Stomach (tissue), 9 donors: ENCODE results near the gene ADI1. TPM values are rescaled to one million over a fixed set of nuclear protein-coding genes. Genes with fewer than 3 reads are reported as not detected.

Experiments
- DNase-seq, 2 donors: peaks; one replicate each; pipeline versions ENCODE4 v3.0.0 to v3.0.0-alpha.2; 2013 to 2019
- H3K27ac ChIP-seq, 5 donors: fragments of 200-600 bp in 4 of 5; sonication (generic) in 4 of 5; one replicate each; pipeline ENCODE4 v1.5.1; 2013 to 2019; ENCODE audit warnings: mild to moderate bottlenecking in 1 of 5, moderate library complexity in 1 of 5
- H3K27me3 ChIP-seq, 3 donors: fragments of 200-600 bp; sonication (generic); one replicate each; pipeline ENCODE4 v1.5.1; 2017 to 2019; ENCODE audit warnings: mixed run types in 1 of 3
- H3K36me3 ChIP-seq, 4 donors: fragments of 200-600 bp; sonication (generic); 1 replicate in 3 of 4; 2 replicates in 1 of 4; pipeline ENCODE4 v1.5.1; 2016 to 2019
- H3K4me1 ChIP-seq, 4 donors: fragments of 200-600 bp; sonication (generic); one replicate each; pipeline ENCODE4 v1.5.1; 2016 to 2019
- H3K4me3 ChIP-seq, 4 donors: fragments of 200-600 bp; sonication (generic) in 3 of 4; one replicate each; pipeline ENCODE4 v1.5.1; 2016 to 2019; ENCODE audit warnings: mild to moderate bottlenecking in 1 of 4
- H3K9me3 ChIP-seq, 4 donors: fragments of 200-600 bp; sonication (generic); one replicate each; pipeline ENCODE4 v1.5.1; 2016 to 2019
- EP300 ChIP-seq: sonication (generic); formaldehyde crosslinking; IDR thresholded peaks from one replicate; pipeline ENCODE4 v1.6.1; 2017; ENCODE audit warnings: antibody characterized with exemption
- POLR2A ChIP-seq, 4 donors: fragments of 450-650 bp; IDR thresholded peaks; one replicate each; pipeline ENCODE4 v1.6.1; 2016; ENCODE audit warnings: antibody characterized with exemption in 4 of 4, control low read depth in 2 of 4, mild to moderate bottlenecking in 1 of 4, moderate library complexity in 1 of 4
- POLR2AphosphoS5 ChIP-seq, 3 donors: sonication (generic); formaldehyde crosslinking; IDR thresholded peaks; one replicate each; pipeline ENCODE4 v1.6.1; 2016; ENCODE audit warnings: antibody characterized with exemption in 3 of 3
- WGBS, 5 donors: extraction: QIAGEN DNeasy Blood & Tissue Kit in 3 of 5; methylation state at CpG; one replicate each; pipeline versions ENCODE4 v1.1.5 to v1.1.7; 2013 to 2018; 5-methylcytosine and 5-hydroxymethylcytosine counted together
- intact Hi-C: fragments of 100-400 bp; cut with DNase I; formaldehyde crosslinking; loops from one replicate; pipeline ENCODE4 v1.15.1; 2023; ENCODE audit warnings: low total_unique reads
- polyA plus RNA-seq, 3 donors: library from polyadenylated mRNA; stranded (reverse); fragments of 200-250 nt; gene quantifications; one replicate each; pipeline ENCODE4 v1.2.3, GENCODE V29; 2013
- total RNA-seq, 5 donors: library from RNA; depleted of rRNA; stranded (reverse); fragments of >200 nt; gene quantifications; one replicate each; pipeline versions ENCODE4 v1.1.0 to v1.2.3, GENCODE V29; 2014 to 2016
- TF ChIP-seq, protein P1 (sequence below), 7 experiments: fragments of 450-650 bp in 4 of 7; fragments of 200-600 bp in 3 of 7; sonication (generic) in 3 of 7; IDR thresholded peaks; one replicate each; pipeline ENCODE4 v1.5.1; 2016 to 2019; ENCODE audit warnings: antibody characterized with exemption in 7 of 7, control low read depth in 2 of 7, mild to moderate bottlenecking in 1 of 7
- donor health status: healthy with polysubstance abuse.
- donor health status: Bipolar disorder and iron deficiency.
- donor health status: healthy.

The ADI1 gene
- total and polyA plus RNA-seq, 8 donors: 25.1 to 124 (median 67.5) TPM

- DNase-seq: peak; percentile 58 to 86
- peaks cover 16 to 64% (median 55%) of the 10 kb centered on the region in 4 donors for H3K36me3 ChIP-seq
- 60 to 78% (median 70%) methylated on average over 21 to 30 of the region's 30 CpGs for whole genome bisulfite sequencing, 5 donors
These were observed 35.9 kb downstream of the ADI1 start for GRCh38 chr2:3483227-3483985.

DNA sequence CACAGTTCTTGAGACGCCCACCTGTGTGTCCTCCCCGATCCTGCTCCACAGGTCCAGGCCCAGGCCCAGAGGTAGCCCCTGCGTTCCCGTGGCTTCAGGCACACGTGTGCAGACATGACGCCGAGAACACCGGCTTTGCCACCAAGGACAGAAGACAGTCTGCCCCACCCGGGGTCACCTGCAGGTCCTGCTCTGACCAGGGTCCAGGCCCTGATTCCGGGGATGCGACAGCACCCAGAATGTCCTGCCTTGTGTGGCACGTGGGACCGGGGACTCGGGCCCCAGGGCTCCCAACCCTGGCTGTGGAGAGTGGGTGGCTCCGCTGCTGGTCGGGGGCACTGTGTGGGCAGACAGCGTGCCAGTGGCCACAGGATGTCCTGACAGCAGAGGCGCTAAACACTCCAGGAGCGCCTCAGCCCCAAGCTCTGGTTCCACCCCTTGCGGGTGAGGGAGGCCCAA lies 36.9 kb downstream of the ADI1 start:
- intact Hi-C loops: no loop called here
- no peak for DNase-seq
- no peaks in the 10 kb centered on the region for H3K9me3 ChIP-seq
- peaks cover 16 to 74% (median 65%) of the 10 kb centered on the region in 4 donors for H3K36me3 ChIP-seq
- H3K4me1 ChIP-seq: no peaks in the 10 kb centered on the region
- TF ChIP-seq EP300 (no peak), POLR2A (IDR thresholded peaks at IDR 0.05) (no peak), POLR2AphosphoS5 (IDR thresholded peaks at IDR 0.05) (no peak)
- TF ChIP-seq, protein P1, sequence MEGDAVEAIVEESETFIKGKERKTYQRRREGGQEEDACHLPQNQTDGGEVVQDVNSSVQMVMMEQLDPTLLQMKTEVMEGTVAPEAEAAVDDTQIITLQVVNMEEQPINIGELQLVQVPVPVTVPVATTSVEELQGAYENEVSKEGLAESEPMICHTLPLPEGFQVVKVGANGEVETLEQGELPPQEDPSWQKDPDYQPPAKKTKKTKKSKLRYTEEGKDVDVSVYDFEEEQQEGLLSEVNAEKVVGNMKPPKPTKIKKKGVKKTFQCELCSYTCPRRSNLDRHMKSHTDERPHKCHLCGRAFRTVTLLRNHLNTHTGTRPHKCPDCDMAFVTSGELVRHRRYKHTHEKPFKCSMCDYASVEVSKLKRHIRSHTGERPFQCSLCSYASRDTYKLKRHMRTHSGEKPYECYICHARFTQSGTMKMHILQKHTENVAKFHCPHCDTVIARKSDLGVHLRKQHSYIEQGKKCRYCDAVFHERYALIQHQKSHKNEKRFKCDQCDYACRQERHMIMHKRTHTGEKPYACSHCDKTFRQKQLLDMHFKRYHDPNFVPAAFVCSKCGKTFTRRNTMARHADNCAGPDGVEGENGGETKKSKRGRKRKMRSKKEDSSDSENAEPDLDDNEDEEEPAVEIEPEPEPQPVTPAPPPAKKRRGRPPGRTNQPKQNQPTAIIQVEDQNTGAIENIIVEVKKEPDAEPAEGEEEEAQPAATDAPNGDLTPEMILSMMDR (IDR thresholded peaks at IDR 0.05): no peak
- no peak overlapping the region for H3K4me3 ChIP-seq
- H3K27me3 ChIP-seq: no peaks in the 10 kb centered on the region
- no peak overlapping the region for H3K27ac ChIP-seq
- 90 to 100% (median 96%) methylated on average over 4 to 20 of the region's 20 CpGs for WGBS, 5 donors

More at GRCh38 chr2:3483227-3483985, 35.9 kb downstream of the ADI1 start:
- Histone ChIP-seq H3K4me1 (peaks cover 0 to 3% (median under 1%) of the 10 kb centered on the region in 4 donors), H3K4me3 (no peak overlapping the region), H3K27ac (peak overlapping the region in 1 of 5 donors; percentile 22), H3K9me3 (no peaks in the 10 kb centered on the region), H3K27me3 (no peaks in the 10 kb centered on the region)
- TF ChIP-seq POLR2A (IDR thresholded peaks at IDR 0.05): no peak
- no peak for TF ChIP-seq EP300
- TF ChIP-seq, protein P1 (IDR thresholded peaks at IDR 0.05): no peak
- TF ChIP-seq POLR2AphosphoS5 (IDR thresholded peaks at IDR 0.05): no peak
- intact Hi-C loops: no loop called here

DNA sequence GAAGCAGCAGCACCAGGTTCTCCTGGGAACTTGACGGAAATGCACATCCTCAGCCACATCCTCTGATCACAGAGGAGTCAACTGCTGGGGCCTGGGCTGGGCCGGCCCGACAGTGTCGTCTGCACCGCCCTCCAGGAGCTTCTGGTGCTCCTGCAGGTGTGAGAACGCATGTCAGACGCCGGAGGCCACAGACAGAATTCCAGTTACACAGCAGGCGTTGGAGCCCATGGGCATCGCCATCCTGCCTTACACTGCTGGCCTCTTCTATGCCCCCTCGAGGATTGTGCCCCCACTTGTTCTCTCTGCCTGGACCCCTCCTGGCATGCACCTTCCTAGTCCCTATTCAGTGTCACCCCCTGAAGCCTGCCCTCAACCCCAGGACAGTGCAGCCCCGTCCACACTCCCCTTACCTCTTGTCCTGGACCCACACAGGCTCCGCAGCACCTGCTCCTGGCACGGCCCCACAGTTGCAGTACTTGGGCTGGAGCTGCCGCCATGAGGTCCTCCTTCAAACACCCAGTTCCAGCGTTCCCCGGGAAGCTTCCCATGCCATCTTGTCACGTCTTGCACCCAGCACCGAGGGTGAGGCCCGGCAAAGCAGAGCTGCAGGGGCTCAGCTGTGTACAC lies 37.5 kb downstream of the ADI1 start:
- peaks cover 16 to 80% (median 68%) of the 10 kb centered on the region in 4 donors for H3K36me3 ChIP-seq
- TF ChIP-seq POLR2A (IDR thresholded peaks at IDR 0.05): no peak
- TF ChIP-seq, protein P1 (IDR thresholded peaks at IDR 0.05): no peak
- TF ChIP-seq EP300: no peak
- no peak for TF ChIP-seq POLR2AphosphoS5 (IDR thresholded peaks at IDR 0.05)
- no peak overlapping the region for H3K4me3 ChIP-seq
- no peak overlapping the region for H3K27ac ChIP-seq
- no peaks in the 10 kb centered on the region for H3K27me3 ChIP-seq
- intact Hi-C loops: no loop called here
- 91 to 97% (median 94%) methylated on average over 15 to 20 of the region's 20 CpGs for WGBS, 5 donors
- H3K9me3 ChIP-seq: no peaks in the 10 kb centered on the region
- H3K4me1 ChIP-seq: no peaks in the 10 kb centered on the region
- no peak for DNase-seq

- no peak for DNase-seq
- no peaks in the 10 kb centered on the region for H3K27me3 ChIP-seq
- no peaks in the 10 kb centered on the region for H3K4me1 ChIP-seq
- no peaks in the 10 kb centered on the region for H3K9me3 ChIP-seq
- intact Hi-C loops: no loop called here
- TF ChIP-seq POLR2A (IDR thresholded peaks at IDR 0.05): no peak
- TF ChIP-seq POLR2AphosphoS5 (IDR thresholded peaks at IDR 0.05): no peak
- peak overlapping the region in 1 of 5 donors; percentile 51 for H3K27ac ChIP-seq
- H3K4me3 ChIP-seq: no peak overlapping the region
- WGBS, 5 donors: 67 to 78% (median 75%) methylated on average over 5 of the region's 5 CpGs
- H3K36me3 ChIP-seq: peaks cover 16 to 83% (median 71%) of the 10 kb centered on the region in 4 donors
These were observed 38.3 kb downstream of the ADI1 start for GRCh38 chr2:3481011-3481400.
